Measurements from ENCODE around the gene AKT2.

- TF ChIP-seq CTCF (IDR thresholded peaks at IDR 0.05), result no peak
- TF ChIP-seq POLR2A (IDR thresholded peaks at IDR 0.05), result no peak
Observed at GRCh38 chr19:40303765-40304164, 18.6 kb upstream of the AKT2 start.

All from body of pancreas (tissue), 4 donors.